GM12872 (cell line): ENCODE data around the gene BCL2L15.

Experiments
- TF ChIP-seq, protein P1 (sequence below): IDR thresholded peaks from 3 replicates; pipeline ENCODE4 v1.5.1; 2011; ENCODE audit warnings: low read depth, mild to moderate bottlenecking, low read length, moderate library complexity; ENCODE audit not compliant: insufficient read depth

The BCL2L15 gene

DNA sequence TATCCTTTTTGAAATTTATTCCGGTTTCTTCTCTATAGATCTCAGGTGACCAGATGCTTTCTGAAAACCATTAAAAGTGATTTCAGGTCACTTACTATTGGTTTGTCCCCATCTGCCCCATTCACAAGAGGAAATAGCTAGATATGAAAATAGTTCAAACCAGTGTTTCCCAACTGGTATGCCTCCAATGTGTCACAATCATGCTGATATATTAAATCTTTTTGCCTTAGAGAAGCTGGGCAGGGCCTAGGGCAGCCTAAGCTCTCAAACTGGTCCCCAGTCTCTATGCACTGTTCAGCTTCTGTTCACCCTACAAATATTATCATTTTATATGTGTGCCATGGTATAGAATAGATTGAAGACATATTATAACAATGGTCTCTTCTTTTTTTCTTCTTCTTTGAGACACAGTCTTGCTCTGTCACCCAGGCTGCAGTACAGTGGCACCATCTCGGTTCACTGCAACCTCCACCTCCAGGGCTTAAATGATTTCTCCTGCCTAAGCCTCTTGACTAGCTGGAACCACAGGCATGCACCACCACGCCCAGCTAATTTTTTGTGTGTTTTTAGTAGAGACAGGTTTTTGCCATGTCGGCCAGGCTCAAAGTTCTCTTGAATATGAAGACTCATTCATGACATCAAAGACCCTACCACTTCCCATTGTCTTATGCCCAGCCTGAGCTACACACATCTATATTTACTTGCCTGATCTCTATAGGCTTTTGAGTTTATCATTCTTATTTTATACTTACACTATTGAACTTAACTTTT, 31.6 kb downstream of the BCL2L15 start:
- TF ChIP-seq, protein P1, sequence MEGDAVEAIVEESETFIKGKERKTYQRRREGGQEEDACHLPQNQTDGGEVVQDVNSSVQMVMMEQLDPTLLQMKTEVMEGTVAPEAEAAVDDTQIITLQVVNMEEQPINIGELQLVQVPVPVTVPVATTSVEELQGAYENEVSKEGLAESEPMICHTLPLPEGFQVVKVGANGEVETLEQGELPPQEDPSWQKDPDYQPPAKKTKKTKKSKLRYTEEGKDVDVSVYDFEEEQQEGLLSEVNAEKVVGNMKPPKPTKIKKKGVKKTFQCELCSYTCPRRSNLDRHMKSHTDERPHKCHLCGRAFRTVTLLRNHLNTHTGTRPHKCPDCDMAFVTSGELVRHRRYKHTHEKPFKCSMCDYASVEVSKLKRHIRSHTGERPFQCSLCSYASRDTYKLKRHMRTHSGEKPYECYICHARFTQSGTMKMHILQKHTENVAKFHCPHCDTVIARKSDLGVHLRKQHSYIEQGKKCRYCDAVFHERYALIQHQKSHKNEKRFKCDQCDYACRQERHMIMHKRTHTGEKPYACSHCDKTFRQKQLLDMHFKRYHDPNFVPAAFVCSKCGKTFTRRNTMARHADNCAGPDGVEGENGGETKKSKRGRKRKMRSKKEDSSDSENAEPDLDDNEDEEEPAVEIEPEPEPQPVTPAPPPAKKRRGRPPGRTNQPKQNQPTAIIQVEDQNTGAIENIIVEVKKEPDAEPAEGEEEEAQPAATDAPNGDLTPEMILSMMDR = no peak

DNA sequence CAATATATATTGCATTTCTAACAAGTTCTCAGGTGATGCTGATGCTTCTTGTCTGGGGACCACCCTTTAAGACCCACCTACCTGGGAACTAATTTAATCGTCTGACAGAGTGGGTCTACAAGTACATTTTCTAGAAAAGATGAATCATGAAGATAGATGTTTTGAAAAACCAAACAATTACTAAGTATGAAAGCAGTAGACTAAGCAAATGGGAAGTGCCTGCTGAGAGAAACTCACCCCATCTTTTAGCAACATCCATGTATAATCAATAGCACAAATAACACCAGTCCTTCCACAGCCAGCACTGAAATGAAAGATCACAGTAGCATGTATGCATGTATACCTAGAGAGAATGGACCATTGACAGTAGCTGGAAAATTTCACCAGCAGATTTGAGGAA, 33.1 kb downstream of the BCL2L15 start:
- TF ChIP-seq, protein P1 = no peak

DNA sequence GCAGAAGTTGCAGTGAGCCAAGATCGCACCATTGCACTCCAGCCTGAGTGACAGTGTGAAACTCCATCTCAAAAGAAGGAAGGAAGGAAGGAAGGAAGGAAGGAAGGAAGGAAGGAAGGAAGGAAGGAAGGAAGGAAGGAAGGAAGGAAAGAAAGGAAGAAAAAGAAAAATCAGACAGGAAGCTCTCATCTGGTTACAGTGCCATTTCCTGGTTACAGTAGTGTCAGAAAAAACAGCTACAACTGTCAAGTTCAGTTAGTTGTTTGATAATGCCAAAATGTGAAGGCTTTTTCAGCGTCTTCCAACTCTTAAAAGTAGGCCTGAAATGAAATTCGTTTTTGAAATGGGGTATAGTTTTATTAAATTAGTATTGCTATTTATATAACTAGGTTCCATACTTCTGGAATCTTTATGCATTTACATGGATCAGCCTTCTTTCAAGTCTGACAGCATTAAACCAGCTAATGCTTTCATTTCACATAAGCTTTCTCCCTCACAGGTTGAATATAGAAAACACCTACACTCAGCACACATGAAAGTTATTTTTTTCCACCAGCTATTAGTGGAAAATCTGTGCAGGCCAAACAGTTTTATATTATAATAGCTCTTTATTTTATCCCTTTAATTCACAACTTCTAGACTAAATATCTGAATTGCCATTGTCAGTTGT, 37.1 kb downstream of the BCL2L15 start:
- TF ChIP-seq, protein P1 = no peak

DNA sequence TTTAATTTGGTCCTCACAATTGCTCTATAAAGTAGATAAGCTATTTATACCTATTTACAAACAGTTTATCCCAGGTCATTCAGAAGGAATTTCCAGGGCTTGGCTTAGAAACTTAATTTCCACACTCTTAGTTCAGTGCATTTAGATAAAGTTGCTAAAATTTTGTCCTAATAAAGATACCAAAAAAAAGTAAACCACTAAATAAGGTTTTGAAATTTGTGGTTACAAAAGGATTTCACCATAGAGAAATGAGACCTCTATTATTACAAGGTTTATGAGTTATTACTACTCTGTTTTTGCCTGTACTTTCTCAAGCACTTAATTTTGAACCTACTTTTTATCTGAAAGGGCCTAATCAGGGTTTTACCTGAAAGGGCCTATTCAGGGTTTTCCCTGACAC, 38.3 kb downstream of the BCL2L15 start:
- TF ChIP-seq, protein P1 = no peak

DNA sequence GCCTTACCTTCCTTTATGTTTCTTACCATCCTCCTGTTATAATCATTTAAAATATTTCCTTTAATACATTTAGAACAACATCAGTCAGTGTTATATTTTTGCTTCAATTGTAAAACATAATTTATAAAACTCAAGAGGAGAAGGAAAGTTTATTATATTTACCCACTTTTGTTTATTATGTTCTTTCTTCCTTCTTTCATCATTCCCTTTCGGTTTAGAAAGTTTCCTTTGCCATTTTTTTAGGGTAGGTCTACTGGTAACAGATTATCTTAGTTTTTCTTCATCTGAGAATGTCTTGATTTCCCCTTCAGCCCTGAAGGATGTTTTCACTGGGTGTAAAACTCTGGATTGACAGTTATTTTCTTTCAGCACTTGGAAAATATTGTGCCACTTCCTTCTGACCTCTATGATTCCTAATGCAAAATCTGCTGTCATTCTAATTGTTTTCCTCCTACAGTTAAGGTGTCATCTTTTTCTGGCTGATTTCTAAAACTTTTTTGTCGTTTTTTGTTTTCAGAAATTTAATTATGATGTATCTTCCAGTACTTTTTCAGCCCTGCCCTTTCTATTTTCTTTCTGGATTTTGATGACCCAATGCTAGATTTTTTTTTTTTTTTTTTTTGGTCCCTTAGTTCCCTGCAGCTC, 40.9 kb downstream of the BCL2L15 start:
- TF ChIP-seq, protein P1 = no peak

DNA sequence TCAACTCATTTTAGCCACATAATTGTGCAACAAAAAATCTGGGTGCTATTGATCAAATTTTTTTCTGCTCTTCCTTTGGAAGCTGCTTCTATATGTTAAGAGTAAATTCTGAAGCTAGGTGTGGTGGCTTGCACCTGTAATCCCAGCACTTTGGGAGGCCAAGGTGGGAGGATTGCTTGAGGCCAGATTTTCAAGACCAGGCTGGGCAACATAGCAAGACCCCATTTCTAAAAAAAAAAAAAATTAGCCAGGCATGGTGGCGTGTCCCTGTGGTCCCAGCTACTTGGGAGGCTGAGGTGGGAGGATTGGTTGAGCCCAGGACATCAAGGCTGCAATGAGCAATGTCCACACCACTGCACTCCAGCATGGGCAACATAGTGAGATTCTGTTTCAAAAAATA, 50.8 kb downstream of the BCL2L15 start:
- TF ChIP-seq, protein P1 = no peak

DNA sequence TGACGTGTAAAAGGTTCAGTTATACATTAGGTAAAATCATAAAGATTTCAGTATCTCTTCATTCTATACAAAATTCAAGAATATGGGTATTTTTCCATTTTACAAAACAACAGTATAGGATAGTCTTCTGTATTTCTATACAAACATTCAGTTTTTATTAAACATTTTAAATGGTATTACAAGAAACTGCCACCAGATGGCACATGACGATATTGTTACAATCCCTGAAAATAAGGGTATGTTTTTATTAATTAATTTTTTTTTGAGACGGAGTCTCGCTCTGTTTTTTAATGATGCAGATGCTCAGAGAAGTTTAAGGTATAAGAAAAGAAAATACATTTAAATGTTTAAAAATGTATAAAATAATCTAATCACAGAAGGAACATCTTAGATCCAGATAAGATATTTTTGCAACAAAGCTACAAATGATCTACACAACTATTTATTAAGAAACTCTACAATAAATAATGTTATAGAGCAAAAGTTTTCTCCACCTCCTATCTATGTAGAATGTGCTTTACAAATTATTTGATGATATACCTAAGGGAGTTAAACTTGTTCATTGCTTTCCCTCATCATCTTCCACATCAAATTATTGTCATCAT, 51.6 kb downstream of the BCL2L15 start:
- TF ChIP-seq, protein P1 = peak; percentile 13; the same call in 1 of the 3 replicates
